Kidney (tissue), 14 donors: ENCODE measurements around the gene PTAFR. TPM values are rescaled to one million over a fixed set of nuclear protein-coding genes. Genes with fewer than 3 reads are reported as not detected.

Experiments used
- DNase-seq, 5 donors: peaks; one replicate each; pipeline ENCODE4 v3.0.0-alpha.2; 2013 to 2020
- FAIRE-seq: peaks from 2 replicates; lab custom pipeline; 2012; peaks lifted over from hg19 to GRCh38; lab: Jason Lieb, UNC
- H3K27ac ChIP-seq, 2 donors: one replicate each; pipeline ENCODE4 v1.7.0; 2013; ENCODE audit warnings: low read depth in 2 of 2, low read length in 2 of 2, inconsistent platforms in 1 of 2
- H3K27me3 ChIP-seq: one replicate; pipeline ENCODE4 v1.7.1; 2013; ENCODE audit warnings: low read length, inconsistent platforms; ENCODE audit not compliant: control insufficient read depth, insufficient read depth
- H3K36me3 ChIP-seq, 3 donors: one replicate each; pipeline versions ENCODE4 v1.7.0 to v1.7.1; 2013; ENCODE audit warnings: low read length in 3 of 3, control low read depth in 1 of 3, inconsistent platforms in 1 of 3; ENCODE audit not compliant: insufficient read depth in 3 of 3, control insufficient read depth in 2 of 3
- H3K4me1 ChIP-seq, 3 donors: one replicate each; pipeline versions ENCODE4 v1.7.0 to v1.7.1; 2013; ENCODE audit warnings: low read length in 3 of 3, inconsistent platforms in 1 of 3, low read depth in 1 of 3; ENCODE audit not compliant: control insufficient read depth in 2 of 3, insufficient read depth in 2 of 3
- H3K4me3 ChIP-seq, 3 donors: one replicate each; pipeline versions ENCODE4 v1.7.0 to v1.8.1; 2013; ENCODE audit warnings: low read length in 3 of 3, control low read depth in 1 of 3, inconsistent platforms in 1 of 3
- H3K9ac ChIP-seq, 3 donors: one replicate each; pipeline versions ENCODE4 v1.7.0 to v1.7.1; 2013; ENCODE audit warnings: low read length in 3 of 3, control low read depth in 1 of 3, inconsistent platforms in 1 of 3
- H3K9me3 ChIP-seq, 3 donors: one replicate each; pipeline versions ENCODE4 v1.7.0 to v1.7.1; 2013; ENCODE audit warnings: low read length in 3 of 3, control low read depth in 1 of 3, inconsistent platforms in 1 of 3; ENCODE audit not compliant: control insufficient read depth in 2 of 3, insufficient read depth in 1 of 3
- intact Hi-C: fragments of 100-400 bp; cut with DNase I; formaldehyde crosslinking; loops from one replicate; pipeline ENCODE4 v1.11.1; 2022
- polyA plus RNA-seq: library from polyadenylated mRNA; stranded (reverse); fragments of 350-450 nt; fragmentation: Illumina TruSeq; extraction: RNeasy Lipid Tissue Mini Kit (QIAGEN cat#74804); gene quantifications from one replicate; pipeline ENCODE4 v1.2.3, GENCODE V29; 2014; ENCODE audit warnings: low read depth, low replicate concordance; ENCODE audit not compliant: insufficient read depth
- total RNA-seq: library from RNA; stranded (reverse); fragmentation: NEBNext Ultra II Directional; extraction: Animal tissue kit (Norgen Biotek cat#: 25700); gene quantifications from one replicate; pipeline ENCODE4 v1.2.1, GENCODE V29; 2021
- TF ChIP-seq, protein P1 (sequence below): IDR thresholded peaks from 3 replicates; pipeline ENCODE4 v1.5.1; 2012; ENCODE audit warnings: mild to moderate bottlenecking, moderate library complexity, borderline replicate concordance; ENCODE audit not compliant: insufficient read depth; ENCODE audit errors: extremely low read depth
- donor health status: control.
- donor health status: control.
- donor health status: control.
- donor health status: control.
- donor health status: control.
- donor health status: DM: yes; HTN: yes; CAD: no.
- donor health status: Normal renal cell carcinoma (clear cell type).

PTAFR gene
- total and polyA plus RNA-seq, 2 donors from 2014 or later = 2.4 to 16.4 TPM

DNA sequence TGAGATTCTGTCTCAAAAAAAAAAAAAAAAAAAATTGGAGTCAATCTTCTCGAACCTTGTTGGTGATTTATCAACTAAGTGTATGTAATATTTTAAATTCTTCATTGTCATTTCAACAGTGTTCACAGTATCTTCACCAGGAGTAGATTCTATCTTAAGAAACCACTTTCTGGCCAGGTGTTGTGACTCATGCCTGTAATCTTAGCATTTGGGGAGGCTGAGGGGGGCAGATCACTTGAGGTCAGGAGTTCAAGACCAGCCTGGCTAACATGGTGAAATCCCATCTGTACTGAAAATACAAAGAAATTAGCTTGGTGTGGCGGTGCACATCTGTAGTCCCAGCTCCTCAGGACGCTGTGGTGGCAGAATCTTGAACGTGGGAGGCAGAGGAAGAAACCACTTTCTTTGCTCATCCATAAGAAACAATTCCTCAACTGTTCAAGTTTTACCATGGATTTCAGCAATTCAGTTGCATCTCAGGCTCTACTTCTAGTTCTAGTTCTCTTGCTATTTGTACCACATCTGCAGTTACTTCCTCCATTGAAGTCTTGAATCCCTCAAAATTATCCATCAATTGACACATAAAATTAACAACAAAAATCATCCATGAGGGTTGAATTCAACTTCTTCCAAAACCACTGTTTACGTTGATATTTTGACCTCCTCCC, 57.7 kb downstream of the PTAFR start:
- no peaks in the 10 kb centered on the region for H3K4me1 ChIP-seq
- no peak overlapping the region for H3K4me3 ChIP-seq
- H3K9me3 ChIP-seq = no peaks in the 10 kb centered on the region
- H3K9ac ChIP-seq = no peak overlapping the region
- DNase-seq (no peak), FAIRE-seq (no peak)
- H3K36me3 ChIP-seq = no peaks in the 10 kb centered on the region
- intact Hi-C loops = no loop called here
- H3K27ac ChIP-seq = no peak overlapping the region
- H3K27me3 ChIP-seq = no peaks in the 10 kb centered on the region
- TF ChIP-seq, protein P1, sequence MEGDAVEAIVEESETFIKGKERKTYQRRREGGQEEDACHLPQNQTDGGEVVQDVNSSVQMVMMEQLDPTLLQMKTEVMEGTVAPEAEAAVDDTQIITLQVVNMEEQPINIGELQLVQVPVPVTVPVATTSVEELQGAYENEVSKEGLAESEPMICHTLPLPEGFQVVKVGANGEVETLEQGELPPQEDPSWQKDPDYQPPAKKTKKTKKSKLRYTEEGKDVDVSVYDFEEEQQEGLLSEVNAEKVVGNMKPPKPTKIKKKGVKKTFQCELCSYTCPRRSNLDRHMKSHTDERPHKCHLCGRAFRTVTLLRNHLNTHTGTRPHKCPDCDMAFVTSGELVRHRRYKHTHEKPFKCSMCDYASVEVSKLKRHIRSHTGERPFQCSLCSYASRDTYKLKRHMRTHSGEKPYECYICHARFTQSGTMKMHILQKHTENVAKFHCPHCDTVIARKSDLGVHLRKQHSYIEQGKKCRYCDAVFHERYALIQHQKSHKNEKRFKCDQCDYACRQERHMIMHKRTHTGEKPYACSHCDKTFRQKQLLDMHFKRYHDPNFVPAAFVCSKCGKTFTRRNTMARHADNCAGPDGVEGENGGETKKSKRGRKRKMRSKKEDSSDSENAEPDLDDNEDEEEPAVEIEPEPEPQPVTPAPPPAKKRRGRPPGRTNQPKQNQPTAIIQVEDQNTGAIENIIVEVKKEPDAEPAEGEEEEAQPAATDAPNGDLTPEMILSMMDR = no peak

DNA sequence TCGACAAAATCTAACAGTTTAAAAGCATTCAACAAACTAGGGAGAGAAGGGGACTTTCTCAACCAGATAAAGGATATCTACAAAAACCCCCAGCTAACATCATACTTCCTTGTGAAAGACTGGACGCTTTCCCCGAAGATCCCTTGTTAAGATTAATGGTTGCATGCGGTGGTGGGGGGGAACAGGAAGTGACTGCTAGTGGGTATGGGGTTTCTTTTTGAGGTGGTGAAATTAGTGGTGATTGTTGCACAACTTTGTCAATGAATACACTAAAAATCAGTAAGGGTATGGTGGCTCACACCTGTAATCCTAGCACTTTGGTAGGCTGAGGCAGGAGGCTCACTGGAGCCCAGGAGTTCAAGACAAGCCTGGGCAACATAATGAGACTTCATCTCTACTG, 61.2 kb downstream of the PTAFR start:
- Histone ChIP-seq H3K27ac (no peak overlapping the region), H3K4me1 (no peaks in the 10 kb centered on the region), H3K27me3 (no peaks in the 10 kb centered on the region), H3K4me3 (no peak overlapping the region), H3K9ac (no peak overlapping the region), H3K36me3 (no peaks in the 10 kb centered on the region), H3K9me3 (no peaks in the 10 kb centered on the region)
- DNase-seq (no peak), FAIRE-seq (no peak)
- TF ChIP-seq, protein P1 = no peak
- intact Hi-C loops = no loop called here

DNA sequence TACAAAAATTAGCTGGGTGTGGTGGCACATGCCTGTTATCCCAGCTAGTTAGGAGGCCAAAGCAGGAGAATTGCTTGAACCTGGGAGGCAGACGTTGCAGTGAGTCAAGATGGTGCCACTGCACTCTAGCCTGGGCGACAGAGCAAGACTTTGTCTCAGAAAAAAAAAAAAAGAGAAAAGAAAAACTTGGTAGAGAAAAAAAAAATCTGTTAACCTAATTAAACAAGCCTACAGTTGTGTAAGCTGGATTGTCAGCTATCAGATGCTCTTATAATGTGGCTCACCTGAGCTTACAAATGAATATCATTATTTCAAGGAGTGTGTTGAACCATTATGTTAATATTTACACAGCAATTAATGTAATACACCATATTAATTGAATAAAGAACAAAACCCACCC, 61.6 kb downstream of the PTAFR start:
- Histone ChIP-seq H3K36me3 (no peaks in the 10 kb centered on the region), H3K27me3 (no peaks in the 10 kb centered on the region), H3K4me1 (no peaks in the 10 kb centered on the region), H3K9ac (no peak overlapping the region), H3K4me3 (no peak overlapping the region), H3K9me3 (no peaks in the 10 kb centered on the region), H3K27ac (no peak overlapping the region)
- DNase-seq (no peak), FAIRE-seq (no peak)
- TF ChIP-seq, protein P1 = no peak
- intact Hi-C loops = no loop called here

DNA sequence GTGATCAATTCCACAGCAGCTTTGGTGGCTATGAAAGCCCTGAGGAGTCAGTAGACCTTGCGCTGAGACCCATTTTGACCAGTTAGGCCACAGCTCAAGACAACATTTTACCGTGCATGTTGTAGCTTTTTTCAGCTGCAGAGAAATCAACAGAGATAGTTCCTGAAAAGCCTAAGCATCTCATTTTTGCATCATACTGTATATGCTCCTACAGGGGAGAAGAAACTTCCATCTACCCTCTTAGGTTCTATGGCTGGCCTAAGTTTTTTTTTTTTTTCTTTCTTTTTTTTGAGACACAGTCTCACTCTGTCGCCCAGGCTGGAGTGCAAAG, 63.3 kb downstream of the PTAFR start:
- Histone ChIP-seq H3K4me1 (no peaks in the 10 kb centered on the region), H3K9ac (no peak overlapping the region), H3K36me3 (no peaks in the 10 kb centered on the region), H3K27me3 (no peaks in the 10 kb centered on the region), H3K27ac (no peak overlapping the region), H3K9me3 (no peaks in the 10 kb centered on the region), H3K4me3 (no peak overlapping the region)
- DNase-seq (no peak), FAIRE-seq (no peak)
- intact Hi-C loops = no loop called here
- TF ChIP-seq, protein P1 = no peak
